MM.1S (cell line): ENCODE data around the gene KLRG1.

Experiments
- EZH2 ChIP-seq: fragments of 300-600 bp; sonication (generic); optimal IDR thresholded peaks from 2 replicates; pipeline ENCODE3; 2017; ENCODE audit warnings: low read depth, mild to moderate bottlenecking, antibody characterized with exemption, low read length, mixed read lengths
- TF ChIP-seq, protein P1 (sequence below): fragments of 300-600 bp; sonication (generic); IDR thresholded peaks from 2 replicates; pipeline ENCODE4 v1.5.1; 2016; ENCODE audit warnings: antibody characterized with exemption, low read length, mixed read lengths

DNA sequence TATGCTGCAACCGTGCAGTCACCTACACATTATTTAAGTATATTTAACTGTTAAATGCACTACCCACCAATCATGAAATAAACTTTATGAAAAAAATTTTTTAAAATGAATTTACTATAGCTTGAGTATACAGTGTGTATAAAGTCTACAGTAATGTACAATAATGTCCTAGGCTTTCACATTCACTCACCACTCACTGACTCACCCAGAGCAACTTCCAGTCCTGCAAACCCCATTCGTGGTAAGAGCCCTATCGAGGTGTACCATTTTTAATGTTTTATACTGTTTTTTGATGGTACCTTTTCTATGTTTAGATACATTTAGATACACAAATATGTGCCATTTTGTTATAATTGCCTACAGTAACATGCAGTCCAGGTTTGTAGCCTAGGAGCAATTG, 48.1 kb downstream of the KLRG1 start:
- TF ChIP-seq, protein P1, sequence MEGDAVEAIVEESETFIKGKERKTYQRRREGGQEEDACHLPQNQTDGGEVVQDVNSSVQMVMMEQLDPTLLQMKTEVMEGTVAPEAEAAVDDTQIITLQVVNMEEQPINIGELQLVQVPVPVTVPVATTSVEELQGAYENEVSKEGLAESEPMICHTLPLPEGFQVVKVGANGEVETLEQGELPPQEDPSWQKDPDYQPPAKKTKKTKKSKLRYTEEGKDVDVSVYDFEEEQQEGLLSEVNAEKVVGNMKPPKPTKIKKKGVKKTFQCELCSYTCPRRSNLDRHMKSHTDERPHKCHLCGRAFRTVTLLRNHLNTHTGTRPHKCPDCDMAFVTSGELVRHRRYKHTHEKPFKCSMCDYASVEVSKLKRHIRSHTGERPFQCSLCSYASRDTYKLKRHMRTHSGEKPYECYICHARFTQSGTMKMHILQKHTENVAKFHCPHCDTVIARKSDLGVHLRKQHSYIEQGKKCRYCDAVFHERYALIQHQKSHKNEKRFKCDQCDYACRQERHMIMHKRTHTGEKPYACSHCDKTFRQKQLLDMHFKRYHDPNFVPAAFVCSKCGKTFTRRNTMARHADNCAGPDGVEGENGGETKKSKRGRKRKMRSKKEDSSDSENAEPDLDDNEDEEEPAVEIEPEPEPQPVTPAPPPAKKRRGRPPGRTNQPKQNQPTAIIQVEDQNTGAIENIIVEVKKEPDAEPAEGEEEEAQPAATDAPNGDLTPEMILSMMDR, result no peak
- no peak for TF ChIP-seq EZH2
